ENCODE data around the gene SPIRE2. TPM values are rescaled to one million over a fixed set of nuclear protein-coding genes. Genes with fewer than 3 reads are reported as not detected.
"Not testable (repeated sequence)": the region's sequence is repeated elsewhere in the genome, so short reads cannot be mapped to it uniquely, and the experiment has no call there.

SPIRE2 gene
- 10 to 100 TPM; 70.2 to 97.7 TPM for total RNA-seq
- long read RNA-seq, transcript SPIRE2-201 (15 exons, 3,235 nt): major isoform, 21 of 83 reads
- long read RNA-seq, partial matches to known transcripts: 34 of 83 reads
- long read RNA-seq, other reads (novel, unspliced or antisense): 21 of 83 reads

- ATAC-seq: peak; percentile 54
- DNase-seq: peak; percentile 65 to 79
- intact Hi-C loops (cut with DNase I, micrococcal nuclease): no loop called here
Measured at GRCh38 chr16:89828199-89828869, at the start of gene SPIRE2. Gene SPIRE2, plus strand, starts transcription at chr16:89828475. Its CDS starts 76 bp downstream, at chr16:89828551.

- intact Hi-C loops (cut with DNase I, micrococcal nuclease): no loop called here
- no peak for ATAC-seq
Measured at GRCh38 chr16:89779231-89779908, 48.9 kb upstream of the SPIRE2 start.

GRCh38 chr16:89779909-89780305 lies 48.4 kb upstream of the SPIRE2 start:
- no peak for ATAC-seq
- DNase-seq: no peak
- intact Hi-C loops (cut with DNase I, micrococcal nuclease): no loop called here

More at GRCh38 chr16:89779231-89779908, 48.9 kb upstream of the SPIRE2 start:
- no peak for DNase-seq

GRCh38 chr16:89782489-89782888 lies 45.8 kb upstream of the SPIRE2 start:
- ATAC-seq: no peak
- DNase-seq: no peak
- intact Hi-C loops (cut with DNase I, micrococcal nuclease): no loop called here

GRCh38 chr16:89783952-89784351 lies 44.3 kb upstream of the SPIRE2 start:
- DNase-seq; intact Hi-C loops (cut with DNase I, micrococcal nuclease); ATAC-seq: not testable (repeated sequence)

GRCh38 chr16:89784406-89784805 lies 43.9 kb upstream of the SPIRE2 start:
- DNase-seq: no peak
- ATAC-seq: no peak
- intact Hi-C loops (cut with DNase I, micrococcal nuclease): no loop called here

GRCh38 chr16:89785523-89786155 lies 42.6 kb upstream of the SPIRE2 start:
- ATAC-seq (no peak), DNase-seq (peak in 1 of 2 donors; percentile 18)
- intact Hi-C loops (cut with DNase I, micrococcal nuclease): no loop called here

GRCh38 chr16:89786474-89787364 lies 41.6 kb upstream of the SPIRE2 start:
- intact Hi-C loops (cut with DNase I, micrococcal nuclease): no loop called here
- no peak for DNase-seq
- no peak for ATAC-seq

- ATAC-seq (no peak), DNase-seq (no peak)
- intact Hi-C loops (cut with DNase I, micrococcal nuclease): no loop called here
Measured at GRCh38 chr16:89787365-89787805, 40.9 kb upstream of the SPIRE2 start.

GRCh38 chr16:89791278-89791995 lies 36.8 kb upstream of the SPIRE2 start:
- intact Hi-C loops (cut with DNase I, micrococcal nuclease): loop anchor here (10.0 kb wide), 1 partner anchor 87 kb away; the partner anchor contains the start of gene SPATA2L (in 2 of the 2)
- ATAC-seq (no peak), DNase-seq (no peak)

GRCh38 chr16:89793092-89793491 lies 35.2 kb upstream of the SPIRE2 start:
- intact Hi-C loops (cut with DNase I, micrococcal nuclease): loop anchor here (10.0 kb wide), 1 partner anchor 88 kb away; the partner anchor contains the start of gene SPATA2L (in 2 of the 2)
- DNase-seq: peak in 1 of 2 donors; percentile 69
- not testable (repeated sequence) for ATAC-seq

GRCh38 chr16:89793955-89794354 lies 34.3 kb upstream of the SPIRE2 start:
- ATAC-seq: no peak
- DNase-seq: no peak
- intact Hi-C loops (cut with DNase I, micrococcal nuclease): loop anchor here (10.0 kb wide), 1 partner anchor 89 kb away; the partner anchor contains the start of gene SPATA2L (in 2 of the 2)

GRCh38 chr16:89795676-89796075 lies 32.6 kb upstream of the SPIRE2 start:
- ATAC-seq (no peak), DNase-seq (no peak)
- intact Hi-C loops (cut with DNase I, micrococcal nuclease): loop anchor here (10.0 kb wide), 1 partner anchor 91 kb away; the partner anchor contains the start of gene SPATA2L (in 2 of the 2)

GRCh38 chr16:89796104-89796503 lies 32.2 kb upstream of the SPIRE2 start:
- DNase-seq: no peak
- peak; percentile 56 for ATAC-seq
- intact Hi-C loops (cut with DNase I, micrococcal nuclease): loop anchor here (10.0 kb wide), 1 partner anchor 91 kb away; the partner anchor contains the start of gene SPATA2L (in 2 of the 2)

GRCh38 chr16:89798126-89798525 lies 30.1 kb upstream of the SPIRE2 start:
- DNase-seq (no peak), ATAC-seq (no peak)
- intact Hi-C loops (cut with DNase I, micrococcal nuclease): loop anchor here (10.0 kb wide), 1 partner anchor 93 kb away; the partner anchor contains the start of gene SPATA2L (in 2 of the 2)

GRCh38 chr16:89798832-89799370 lies 29.4 kb upstream of the SPIRE2 start:
- intact Hi-C loops (cut with DNase I, micrococcal nuclease): loop anchor here (10.0 kb wide), 1 partner anchor 94 kb away; the partner anchor contains the start of gene SPATA2L (in 2 of the 2)
- DNase-seq: no peak
- no peak for ATAC-seq

- ATAC-seq (no peak), DNase-seq (no peak)
- intact Hi-C loops (cut with DNase I, micrococcal nuclease): no loop called here
Measured at GRCh38 chr16:89801800-89802199, 26.5 kb upstream of the SPIRE2 start.

Measured in left colon (tissue), 2 donors.